ENCODE results near the gene SRPK3. TPM values are rescaled to one million over a fixed set of nuclear protein-coding genes. Genes with fewer than 3 reads are reported as not detected.

The SRPK3 gene
- total RNA-seq, 1 experiment from 2014 or later: not detected

DNA sequence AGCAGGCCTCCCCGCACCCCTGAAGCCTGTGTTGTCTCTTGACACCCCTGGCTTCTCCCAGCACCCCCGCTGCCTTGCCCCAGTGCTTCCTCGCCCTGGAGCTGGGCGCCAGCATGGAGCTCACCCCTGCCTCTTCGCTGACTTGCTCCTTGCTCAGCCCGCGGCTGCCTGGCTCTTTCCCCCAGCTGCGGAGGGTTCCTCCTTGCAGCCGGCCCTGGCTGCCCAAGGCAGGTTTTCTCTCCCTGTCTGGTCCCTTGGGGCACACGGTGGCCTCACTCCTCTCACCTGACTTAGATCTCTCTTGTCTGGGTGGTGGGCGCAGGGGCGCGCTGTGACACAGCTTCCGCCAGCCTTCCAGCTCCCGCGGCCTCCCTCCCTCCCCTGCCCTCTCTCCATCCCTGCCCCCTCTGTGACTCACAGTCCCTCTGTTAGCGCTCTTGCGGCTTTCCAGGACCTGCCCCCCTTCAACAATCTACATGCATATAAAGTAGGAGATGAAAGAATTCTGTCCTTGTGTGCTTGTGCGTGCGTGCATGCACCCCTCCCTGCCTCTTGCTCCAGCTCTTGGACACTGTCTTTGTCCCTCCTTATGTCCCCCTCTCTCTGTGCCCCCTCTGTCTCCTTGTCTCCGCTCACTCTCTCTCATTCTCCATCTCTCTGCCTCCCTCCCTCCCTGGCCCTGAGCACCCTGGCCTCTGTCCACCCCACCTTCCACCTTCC lies 14.6 kb upstream of the SRPK3 start:
- H3K36me3 ChIP-seq: no peaks in the 10 kb centered on the region
- no peaks in the 10 kb centered on the region for H3K27me3 ChIP-seq
- peak overlapping the region; percentile 48 for H3K4me3 ChIP-seq
- DNase-seq: peak; percentile 66
- no peaks in the 10 kb centered on the region for H3K9me3 ChIP-seq

DNA sequence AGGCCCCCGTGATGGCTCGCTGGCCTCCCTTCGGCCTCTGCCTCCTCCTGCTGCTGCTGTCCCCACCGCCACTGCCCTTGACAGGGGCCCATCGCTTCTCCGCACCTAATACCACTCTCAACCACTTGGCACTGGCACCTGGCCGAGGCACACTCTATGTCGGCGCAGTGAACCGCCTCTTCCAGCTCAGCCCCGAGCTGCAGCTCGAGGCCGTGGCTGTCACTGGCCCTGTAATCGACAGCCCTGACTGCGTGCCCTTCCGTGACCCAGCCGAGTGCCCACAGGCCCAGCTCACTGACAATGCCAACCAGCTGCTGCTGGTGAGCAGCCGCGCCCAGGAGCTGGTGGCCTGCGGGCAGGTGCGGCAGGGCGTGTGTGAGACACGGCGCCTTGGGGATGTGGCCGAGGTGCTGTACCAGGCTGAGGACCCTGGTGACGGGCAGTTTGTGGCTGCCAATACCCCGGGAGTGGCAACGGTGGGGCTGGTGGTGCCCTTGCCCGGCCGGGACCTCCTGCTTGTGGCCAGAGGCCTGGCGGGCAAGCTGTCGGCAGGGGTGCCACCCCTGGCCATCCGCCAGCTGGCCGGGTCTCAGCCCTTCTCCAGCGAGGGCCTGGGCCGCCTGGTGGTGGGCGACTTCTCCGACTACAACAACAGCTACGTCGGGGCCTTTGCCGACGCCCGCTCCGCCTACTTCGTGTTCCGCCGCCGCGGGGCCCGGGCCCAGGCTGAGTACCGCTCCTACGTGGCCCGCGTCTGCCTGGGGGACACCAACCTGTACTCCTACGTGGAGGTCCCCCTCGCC lies 13.8 kb upstream of the SRPK3 start:
- Histone ChIP-seq H3K27me3 (no peaks in the 10 kb centered on the region), H3K4me3 (no peak overlapping the region), H3K9me3 (no peaks in the 10 kb centered on the region), H3K36me3 (no peaks in the 10 kb centered on the region)
- no peak for DNase-seq

DNA sequence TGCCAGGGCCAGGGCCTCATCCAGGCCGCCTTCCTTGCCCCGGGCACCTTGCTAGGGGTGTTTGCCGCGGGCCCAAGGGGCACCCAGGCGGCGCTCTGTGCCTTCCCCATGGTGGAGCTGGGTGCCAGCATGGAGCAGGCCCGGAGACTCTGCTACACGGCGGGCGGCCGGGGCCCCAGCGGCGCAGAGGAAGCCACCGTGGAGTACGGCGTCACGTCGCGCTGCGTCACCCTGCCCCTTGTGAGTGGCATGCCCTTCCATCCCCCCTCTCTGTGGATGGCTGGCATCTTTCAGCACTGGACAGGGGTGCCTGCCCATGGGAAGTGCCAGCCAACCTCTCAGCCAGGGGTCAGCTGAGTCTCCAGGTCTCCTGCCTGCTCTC lies 13.2 kb upstream of the SRPK3 start:
- Histone ChIP-seq H3K27me3 (no peaks in the 10 kb centered on the region), H3K9me3 (no peaks in the 10 kb centered on the region), H3K4me3 (no peak overlapping the region), H3K36me3 (no peaks in the 10 kb centered on the region)
- DNase-seq: no peak

DNA sequence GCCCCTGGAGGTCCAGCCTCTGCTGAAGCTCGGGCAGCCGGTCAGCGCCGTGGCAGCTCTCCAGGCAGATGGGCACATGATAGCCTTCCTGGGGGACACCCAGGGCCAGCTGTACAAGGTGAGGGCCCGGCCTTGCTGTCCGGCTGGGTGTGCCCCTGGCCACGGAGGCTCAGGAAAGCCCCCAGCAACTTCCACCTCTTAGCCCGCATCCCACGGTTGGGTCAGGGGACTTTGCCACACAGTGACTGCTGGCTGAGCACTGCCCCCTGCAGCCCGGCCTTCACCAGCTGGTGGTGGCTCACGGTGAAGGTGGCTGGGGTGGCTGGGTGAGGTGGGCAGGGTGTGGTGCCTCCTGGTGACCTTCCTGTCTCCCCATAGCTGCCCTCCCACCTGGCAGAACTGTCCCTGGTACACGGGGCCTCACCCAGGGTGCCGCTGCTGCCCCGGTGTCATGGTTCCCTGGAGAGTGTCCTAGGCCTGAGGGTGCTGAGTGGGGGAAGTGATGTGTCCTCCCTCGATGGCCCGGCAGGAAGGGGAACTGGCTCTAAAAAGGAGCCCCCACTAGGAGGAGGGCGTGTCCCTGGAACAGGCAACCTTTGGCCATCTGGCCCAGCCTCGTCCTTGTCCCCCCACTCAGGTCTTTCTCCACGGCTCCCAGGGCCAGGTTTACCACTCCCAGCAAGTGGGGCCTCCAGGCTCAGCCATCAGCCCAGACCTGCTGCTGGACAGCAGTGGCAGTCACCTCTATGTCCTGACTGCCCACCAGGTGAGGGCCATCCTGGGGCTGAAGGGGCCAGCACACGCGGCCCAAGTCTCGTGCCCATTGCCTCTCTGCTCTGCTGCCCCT lies 12.3 kb upstream of the SRPK3 start:
- no peaks in the 10 kb centered on the region for H3K36me3 ChIP-seq
- no peak overlapping the region for H3K4me3 ChIP-seq
- no peak for DNase-seq
- no peaks in the 10 kb centered on the region for H3K9me3 ChIP-seq
- no peaks in the 10 kb centered on the region for H3K27me3 ChIP-seq

DNA sequence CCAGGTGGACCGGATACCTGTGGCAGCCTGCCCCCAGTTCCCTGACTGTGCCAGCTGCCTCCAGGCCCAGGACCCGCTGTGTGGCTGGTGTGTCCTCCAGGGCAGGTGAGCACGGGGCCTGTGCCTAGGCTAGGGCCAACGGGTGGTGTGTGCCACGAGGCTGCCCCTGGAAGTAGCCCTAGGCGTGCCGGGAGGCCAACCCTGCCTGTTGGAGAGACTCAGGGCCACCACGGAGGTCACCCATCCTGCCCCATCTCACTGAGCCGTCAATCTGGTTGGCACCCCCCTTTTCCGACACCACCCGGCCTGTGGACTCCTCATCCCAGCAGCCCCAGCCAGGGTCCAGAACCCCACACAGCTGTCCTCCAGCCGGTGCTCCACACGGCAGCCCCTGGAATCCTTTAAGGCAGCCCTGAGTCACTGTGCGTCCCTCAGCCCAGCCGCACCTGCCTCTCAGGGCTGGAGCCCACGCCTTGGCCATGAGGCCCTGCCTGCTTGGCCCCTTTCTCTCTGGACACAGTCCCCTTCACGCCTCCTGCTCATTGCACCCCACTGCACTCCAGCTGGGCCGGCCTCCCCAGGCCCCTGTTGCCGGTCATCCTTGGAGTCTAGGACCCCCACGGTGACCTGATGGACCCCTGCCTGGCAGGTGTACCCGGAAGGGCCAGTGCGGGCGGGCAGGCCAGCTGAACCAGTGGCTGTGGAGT lies 11.5 kb upstream of the SRPK3 start:
- Histone ChIP-seq H3K9me3 (no peaks in the 10 kb centered on the region), H3K36me3 (no peaks in the 10 kb centered on the region), H3K4me3 (no peak overlapping the region), H3K27me3 (no peaks in the 10 kb centered on the region)
- no peak for DNase-seq

DNA sequence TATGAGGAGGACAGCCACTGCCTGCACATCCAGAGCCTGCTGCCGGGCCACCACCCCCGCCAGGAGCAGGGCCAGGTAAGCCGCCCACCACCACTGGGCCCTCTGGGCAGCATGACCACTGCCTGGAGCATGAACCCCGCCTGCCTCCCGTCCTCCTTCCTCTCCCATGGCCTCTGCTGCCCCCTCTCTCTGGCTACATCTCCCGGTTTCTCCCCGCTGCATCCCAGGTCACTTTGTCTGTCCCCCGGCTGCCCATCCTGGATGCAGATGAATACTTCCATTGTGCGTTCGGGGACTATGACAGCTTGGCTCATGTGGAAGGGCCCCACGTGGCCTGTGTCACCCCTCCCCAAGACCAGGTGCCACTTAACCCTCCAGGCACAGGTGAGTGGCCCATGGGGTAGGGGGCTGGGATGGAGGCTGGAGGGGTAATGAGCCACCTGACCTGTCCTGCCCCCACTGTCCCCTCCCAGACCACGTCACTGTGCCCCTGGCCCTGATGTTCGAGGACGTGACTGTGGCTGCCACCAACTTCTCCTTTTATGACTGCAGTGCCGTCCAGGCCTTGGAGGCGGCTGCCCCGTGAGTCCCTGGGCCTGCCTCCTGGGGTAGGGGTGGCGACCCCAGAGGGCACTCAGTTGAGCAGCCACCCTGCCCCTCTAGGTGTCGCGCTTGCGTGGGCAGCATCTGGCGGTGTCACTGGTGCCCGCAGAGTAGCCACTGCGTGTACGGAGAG lies 10.8 kb upstream of the SRPK3 start:
- H3K4me3 ChIP-seq: no peak overlapping the region
- H3K9me3 ChIP-seq: no peaks in the 10 kb centered on the region
- DNase-seq: no peak
- H3K27me3 ChIP-seq: no peaks in the 10 kb centered on the region
- H3K36me3 ChIP-seq: no peaks in the 10 kb centered on the region

DNA sequence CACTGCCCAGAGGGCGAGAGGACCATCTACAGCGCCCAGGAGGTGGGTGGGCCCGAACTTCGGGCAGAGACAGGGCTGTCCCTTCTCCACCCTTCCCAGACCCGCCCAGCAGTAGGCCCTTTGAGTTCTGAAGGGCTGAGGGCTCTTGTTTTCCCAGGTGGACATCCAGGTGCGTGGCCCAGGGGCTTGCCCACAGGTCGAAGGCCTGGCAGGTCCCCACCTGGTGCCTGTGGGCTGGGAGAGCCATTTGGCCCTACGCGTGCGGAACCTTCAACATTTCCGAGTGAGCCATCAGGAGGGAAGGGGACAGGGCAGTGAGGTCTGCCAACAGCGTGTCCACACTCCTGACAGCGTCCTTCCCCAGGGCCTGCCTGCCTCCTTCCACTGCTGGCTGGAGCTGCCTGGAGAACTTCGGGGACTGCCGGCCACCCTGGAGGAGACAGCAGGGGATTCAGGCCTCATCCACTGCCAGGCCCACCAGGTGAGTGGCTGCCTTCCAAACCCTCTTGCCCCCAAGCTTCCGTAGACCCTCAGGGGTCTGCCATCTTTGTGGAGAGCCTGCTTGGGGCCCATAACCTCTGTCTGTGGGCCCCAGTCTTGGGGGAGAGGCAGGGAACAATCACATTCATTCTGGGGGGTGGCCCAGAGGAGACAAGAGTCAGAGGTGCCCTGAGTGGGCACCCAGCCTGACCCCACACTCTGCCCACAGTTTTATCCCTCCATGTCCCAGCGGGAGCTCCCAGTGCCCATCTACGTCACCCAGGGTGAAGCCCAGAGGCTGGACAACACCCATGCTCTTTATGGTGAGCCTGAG lies 10.0 kb upstream of the SRPK3 start:
- DNase-seq: no peak
- H3K27me3 ChIP-seq: no peaks in the 10 kb centered on the region

DNA sequence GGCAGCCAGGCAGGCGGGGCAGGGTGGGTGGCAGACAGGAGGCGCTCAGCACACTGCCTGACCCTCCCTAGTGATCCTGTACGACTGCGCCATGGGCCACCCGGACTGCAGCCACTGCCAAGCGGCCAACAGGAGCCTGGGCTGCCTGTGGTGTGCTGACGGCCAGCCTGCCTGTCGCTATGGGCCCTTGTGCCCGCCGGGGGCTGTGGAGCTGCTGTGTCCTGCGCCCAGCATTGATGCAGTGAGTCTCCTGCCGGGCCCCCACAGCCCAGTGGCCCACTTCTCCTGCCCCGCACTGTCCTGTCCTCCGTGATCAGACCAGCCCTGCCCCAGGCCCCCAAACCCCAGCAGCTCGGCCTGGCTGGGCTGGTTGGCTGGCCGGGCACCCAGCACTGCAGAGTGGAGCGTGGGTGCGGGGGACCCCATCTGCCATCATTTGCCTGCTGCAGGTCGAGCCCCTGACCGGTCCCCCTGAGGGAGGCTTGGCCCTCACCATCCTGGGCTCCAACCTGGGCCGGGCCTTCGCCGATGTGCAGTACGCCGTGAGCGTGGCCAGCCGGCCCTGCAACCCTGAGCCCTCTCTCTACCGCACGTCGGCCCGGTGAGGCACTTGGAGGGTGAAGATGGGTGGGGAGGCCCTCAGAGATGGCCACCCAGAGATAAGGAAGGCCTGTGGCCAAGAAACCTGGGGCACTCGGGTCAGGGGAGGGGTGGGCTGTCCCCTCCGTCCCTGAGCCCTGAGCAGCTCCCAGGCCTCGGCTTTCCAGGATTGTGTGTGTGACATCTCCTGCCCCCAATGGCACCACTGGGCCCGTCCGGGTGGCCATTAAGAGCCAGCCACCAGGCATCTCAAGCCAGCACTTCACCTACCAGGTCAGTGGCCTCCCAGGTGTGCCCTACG lies 9.2 kb upstream of the SRPK3 start:
- no peak for DNase-seq
- no peaks in the 10 kb centered on the region for H3K27me3 ChIP-seq
- no peak overlapping the region for H3K4me3 ChIP-seq
- H3K36me3 ChIP-seq: no peaks in the 10 kb centered on the region
- no peaks in the 10 kb centered on the region for H3K9me3 ChIP-seq

More for the DNA sequence above, 10.0 kb upstream of the SRPK3 start:
- Histone ChIP-seq H3K36me3 (no peaks in the 10 kb centered on the region), H3K4me3 (no peak overlapping the region), H3K9me3 (no peaks in the 10 kb centered on the region)

DNA sequence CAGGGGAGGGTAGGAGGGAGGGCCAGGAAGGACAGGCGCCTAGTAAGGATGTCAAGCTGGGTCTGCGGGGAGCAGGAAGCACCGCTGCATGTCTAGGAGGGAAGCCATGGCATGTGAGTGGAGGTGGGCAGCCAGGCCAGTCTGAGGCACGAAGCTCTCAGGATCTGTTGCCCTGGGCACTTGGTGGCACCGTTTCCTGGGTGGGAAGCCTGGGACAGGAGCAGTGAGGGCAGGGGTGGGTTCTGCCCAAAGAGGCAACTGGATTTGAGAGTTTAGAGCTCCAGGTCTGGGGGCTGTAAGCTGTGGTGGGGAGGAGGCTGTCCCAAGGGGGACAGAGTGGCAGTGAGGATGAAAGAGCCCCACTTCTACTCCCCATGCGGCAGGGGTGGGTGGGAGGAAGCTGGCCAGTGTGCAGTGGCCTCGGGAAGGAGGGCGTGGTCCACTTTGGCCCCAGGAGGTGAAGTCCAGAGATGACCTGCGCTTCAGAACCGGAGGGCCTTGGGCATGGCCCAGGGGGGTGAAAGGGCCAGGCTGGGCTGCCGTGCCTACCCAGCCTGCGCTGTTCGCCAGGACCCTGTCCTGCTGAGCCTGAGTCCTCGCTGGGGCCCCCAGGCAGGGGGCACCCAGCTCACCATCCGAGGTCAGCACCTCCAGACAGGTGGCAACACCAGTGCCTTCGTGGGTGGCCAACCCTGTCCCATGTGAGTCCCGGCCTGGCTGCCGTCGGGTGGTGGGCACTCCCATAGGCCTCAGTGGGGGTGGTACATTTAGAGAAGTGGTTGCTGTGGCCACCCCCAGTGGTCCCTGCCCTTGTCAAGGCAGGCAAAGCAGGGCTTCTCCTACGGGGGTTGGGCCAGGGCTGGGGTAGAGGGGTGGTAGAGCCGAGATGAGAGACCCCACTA lies 8.3 kb upstream of the SRPK3 start:
- Histone ChIP-seq H3K9me3 (no peaks in the 10 kb centered on the region), H3K36me3 (no peaks in the 10 kb centered on the region), H3K4me3 (no peak overlapping the region), H3K27me3 (no peaks in the 10 kb centered on the region)
- no peak for DNase-seq

DNA sequence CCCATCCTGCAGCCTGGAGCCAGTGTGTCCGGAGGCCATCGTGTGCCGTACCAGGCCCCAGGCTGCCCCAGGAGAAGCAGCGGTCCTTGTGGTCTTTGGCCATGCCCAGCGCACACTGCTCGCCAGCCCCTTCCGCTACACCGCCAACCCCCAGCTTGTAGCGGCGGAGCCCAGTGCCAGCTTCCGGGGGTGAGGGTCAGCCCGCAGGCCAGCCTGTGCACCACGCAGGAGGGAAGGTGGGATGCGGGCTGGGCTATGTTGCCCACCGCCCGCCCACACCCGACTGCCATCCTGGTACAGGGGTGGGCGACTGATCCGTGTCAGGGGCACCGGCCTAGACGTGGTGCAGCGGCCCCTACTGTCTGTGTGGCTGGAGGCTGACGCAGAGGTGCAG lies 7.6 kb upstream of the SRPK3 start:
- no peak for DNase-seq
- Histone ChIP-seq H3K36me3 (no peaks in the 10 kb centered on the region), H3K4me3 (no peak overlapping the region), H3K9me3 (no peaks in the 10 kb centered on the region), H3K27me3 (no peaks in the 10 kb centered on the region)

DNA sequence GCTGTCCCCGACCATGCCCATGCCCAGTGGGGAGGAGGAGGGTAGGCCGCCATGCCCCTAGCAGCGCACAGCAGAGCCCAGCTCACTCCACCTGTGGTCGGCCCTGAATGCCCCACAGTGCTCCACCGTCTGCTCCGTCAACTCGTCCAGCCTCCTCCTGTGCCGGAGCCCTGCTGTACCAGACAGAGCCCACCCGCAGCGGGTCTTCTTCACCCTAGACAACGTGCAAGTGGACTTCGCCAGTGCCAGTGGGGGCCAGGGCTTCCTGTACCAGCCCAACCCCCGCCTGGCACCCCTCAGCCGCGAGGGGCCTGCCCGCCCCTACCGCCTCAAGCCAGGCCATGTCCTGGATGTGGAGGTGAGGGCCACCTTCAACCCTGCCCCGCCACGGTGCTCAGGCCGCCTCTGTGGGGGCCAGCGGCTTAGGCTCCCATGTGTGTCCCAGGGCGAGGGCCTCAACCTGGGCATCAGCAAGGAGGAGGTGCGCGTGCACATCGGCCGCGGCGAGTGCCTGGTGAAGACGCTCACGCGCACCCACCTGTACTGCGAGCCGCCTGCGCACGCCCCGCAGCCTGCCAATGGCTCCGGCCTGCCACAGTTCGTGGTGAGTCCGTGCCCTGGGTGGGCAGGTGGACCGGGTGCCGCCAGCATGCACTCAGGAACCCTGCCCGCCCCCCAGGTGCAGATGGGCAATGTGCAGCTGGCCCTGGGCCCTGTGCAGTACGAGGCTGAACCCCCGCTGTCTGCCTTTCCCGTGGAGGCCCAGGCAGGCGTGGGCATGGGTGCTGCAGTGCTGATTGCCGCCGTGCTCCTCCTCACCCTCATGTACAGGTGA lies 6.9 kb upstream of the SRPK3 start:
- Histone ChIP-seq H3K9me3 (no peaks in the 10 kb centered on the region), H3K27me3 (no peaks in the 10 kb centered on the region), H3K4me3 (no peak overlapping the region), H3K36me3 (no peaks in the 10 kb centered on the region)
- no peak for DNase-seq

DNA sequence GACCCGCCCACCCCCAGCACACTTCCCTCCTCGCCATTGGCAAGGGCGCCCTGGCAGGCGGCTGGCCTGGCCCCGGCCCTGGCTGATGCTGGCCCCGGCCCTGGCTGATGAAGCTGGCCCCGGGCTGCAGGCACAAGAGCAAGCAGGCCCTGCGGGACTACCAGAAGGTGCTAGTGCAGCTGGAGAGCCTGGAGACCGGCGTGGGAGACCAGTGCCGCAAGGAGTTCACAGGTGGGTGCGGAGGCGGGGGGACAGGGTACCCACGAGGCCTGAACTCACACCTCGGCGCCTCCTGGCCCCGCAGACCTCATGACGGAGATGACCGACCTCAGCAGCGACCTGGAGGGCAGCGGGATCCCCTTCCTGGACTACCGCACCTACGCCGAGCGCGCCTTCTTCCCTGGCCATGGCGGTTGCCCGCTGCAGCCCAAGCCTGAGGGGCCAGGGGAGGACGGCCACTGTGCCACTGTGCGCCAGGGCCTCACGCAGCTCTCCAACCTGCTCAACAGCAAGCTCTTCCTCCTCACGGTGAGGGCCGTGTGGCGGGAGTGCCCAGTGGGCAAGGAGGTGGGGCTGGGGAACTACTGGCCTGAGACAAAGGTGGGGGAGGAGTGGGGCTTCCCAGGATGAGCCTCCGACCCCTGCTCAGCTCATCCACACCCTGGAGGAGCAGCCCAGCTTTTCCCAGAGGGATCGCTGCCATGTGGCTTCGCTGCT lies 6.1 kb upstream of the SRPK3 start:
- Histone ChIP-seq H3K4me3 (no peak overlapping the region), H3K27me3 (no peaks in the 10 kb centered on the region), H3K9me3 (no peaks in the 10 kb centered on the region), H3K36me3 (no peaks in the 10 kb centered on the region)
- DNase-seq: no peak
